NB4 (cell line): ENCODE measurements around the gene CABLES2.

ENCODE experiments used
- DNase-seq: peaks from one replicate; pipeline ENCODE4 v3.0.0; 2010; ENCODE audit warnings: low read depth
- H3K4me3 ChIP-seq: one replicate; pipeline ENCODE4 v1.5.1; 2011; ENCODE audit warnings: mild to moderate bottlenecking, low read depth, low read length, moderate library complexity
- MYC ChIP-seq: IDR thresholded peaks from 2 replicates; pipeline ENCODE4 v1.6.1; 2011; ENCODE audit warnings: low read depth, low read length
- POLR2A ChIP-seq: IDR thresholded peaks from 2 replicates; pipeline ENCODE4 v1.6.1; 2011; ENCODE audit warnings: mild to moderate bottlenecking; ENCODE audit not compliant: insufficient read length; ENCODE audit errors: extremely low read depth
- TF ChIP-seq, protein P1 (sequence below): IDR thresholded peaks from one replicate; pipeline ENCODE4 v1.5.1; 2012; ENCODE audit warnings: low read depth, low read length
- TF ChIP-seq, protein P2 (sequence below): IDR thresholded peaks from 2 replicates; pipeline ENCODE4 v1.6.1; 2011; ENCODE audit warnings: low read depth, low read length

CABLES2 gene

DNA sequence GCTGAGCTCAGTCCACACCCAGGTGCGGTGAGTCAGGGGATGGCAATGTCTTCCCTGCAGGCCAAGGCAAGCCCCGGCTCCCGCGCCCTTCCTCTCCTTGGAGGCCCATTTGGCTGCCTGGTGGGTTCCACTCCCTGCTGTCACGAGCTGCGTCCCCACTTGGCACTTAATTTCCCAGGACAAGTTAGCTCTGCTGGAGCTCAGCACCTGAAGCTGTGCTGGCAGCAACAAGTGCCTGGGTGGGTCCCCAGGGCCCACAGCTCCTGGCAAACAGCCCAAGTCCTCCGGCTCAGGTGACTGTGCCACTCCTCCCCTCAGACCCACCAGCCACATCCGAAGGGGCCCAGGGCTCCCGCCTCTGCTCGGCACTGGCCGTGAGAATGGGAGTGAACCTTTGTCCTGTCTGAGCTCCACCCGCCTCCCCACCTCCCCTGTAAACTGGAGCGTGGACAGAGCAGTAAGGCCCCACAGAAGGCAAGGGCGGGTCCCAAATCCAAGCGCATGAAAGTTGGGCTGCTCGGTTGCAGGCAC is 56.9 kb downstream of the CABLES2 start:
- no peak overlapping the region for H3K4me3 ChIP-seq
- no peak for DNase-seq
- TF ChIP-seq MYC (no peak), POLR2A (no peak)
- TF ChIP-seq, protein P1, sequence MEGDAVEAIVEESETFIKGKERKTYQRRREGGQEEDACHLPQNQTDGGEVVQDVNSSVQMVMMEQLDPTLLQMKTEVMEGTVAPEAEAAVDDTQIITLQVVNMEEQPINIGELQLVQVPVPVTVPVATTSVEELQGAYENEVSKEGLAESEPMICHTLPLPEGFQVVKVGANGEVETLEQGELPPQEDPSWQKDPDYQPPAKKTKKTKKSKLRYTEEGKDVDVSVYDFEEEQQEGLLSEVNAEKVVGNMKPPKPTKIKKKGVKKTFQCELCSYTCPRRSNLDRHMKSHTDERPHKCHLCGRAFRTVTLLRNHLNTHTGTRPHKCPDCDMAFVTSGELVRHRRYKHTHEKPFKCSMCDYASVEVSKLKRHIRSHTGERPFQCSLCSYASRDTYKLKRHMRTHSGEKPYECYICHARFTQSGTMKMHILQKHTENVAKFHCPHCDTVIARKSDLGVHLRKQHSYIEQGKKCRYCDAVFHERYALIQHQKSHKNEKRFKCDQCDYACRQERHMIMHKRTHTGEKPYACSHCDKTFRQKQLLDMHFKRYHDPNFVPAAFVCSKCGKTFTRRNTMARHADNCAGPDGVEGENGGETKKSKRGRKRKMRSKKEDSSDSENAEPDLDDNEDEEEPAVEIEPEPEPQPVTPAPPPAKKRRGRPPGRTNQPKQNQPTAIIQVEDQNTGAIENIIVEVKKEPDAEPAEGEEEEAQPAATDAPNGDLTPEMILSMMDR = no peak
- TF ChIP-seq, protein P2, sequence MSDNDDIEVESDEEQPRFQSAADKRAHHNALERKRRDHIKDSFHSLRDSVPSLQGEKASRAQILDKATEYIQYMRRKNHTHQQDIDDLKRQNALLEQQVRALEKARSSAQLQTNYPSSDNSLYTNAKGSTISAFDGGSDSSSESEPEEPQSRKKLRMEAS = no peak

DNA sequence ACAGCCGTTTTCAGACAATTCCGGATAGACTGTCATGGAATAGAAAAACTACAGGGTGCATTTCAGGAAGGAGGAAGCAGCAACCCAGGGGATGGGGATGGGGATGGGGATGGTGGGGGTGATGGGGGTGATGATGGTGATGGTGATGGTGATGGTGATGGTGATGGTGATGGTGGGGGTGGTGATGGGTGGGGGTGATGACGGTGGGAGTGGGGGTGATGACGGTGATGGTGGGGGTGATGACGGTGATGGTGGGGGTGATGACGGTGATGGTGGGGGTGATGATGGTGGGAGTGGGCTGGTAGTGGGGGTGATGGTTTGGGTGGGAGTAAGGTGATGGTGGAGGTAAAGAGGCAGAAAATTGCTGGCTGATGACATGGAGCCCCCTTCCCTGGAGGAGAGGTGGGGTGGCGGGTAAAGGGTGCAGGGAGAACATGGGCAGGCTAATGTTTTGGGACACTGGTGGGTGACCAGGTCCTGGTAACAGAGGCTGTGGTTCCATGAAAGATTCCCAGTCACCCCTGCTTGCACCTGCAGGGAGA is 57.5 kb downstream of the CABLES2 start:
- no peak overlapping the region for H3K4me3 ChIP-seq
- DNase-seq = no peak
- TF ChIP-seq POLR2A (no peak), MYC (no peak)
- TF ChIP-seq, protein P2 = no peak
- TF ChIP-seq, protein P1 = no peak

DNA sequence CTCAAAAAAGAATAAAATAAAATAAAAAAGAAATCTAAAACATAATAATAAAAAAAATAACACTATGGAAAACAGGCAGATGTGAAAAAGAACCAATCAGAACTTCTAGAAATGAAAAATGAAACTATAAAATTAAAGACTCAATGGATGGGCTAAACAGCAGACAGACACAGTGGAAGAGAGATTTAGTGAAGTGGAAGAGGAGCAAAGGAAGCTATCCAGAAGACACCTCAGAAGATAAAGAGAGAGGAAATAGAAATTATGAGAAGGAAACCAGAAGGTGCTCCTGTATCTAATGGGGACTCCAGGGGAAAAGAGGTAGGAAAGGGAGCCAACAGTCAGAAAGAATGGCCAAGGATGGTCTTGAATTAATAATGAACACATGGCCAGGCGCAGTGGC is 58.5 kb downstream of the CABLES2 start:
- no peak overlapping the region for H3K4me3 ChIP-seq
- TF ChIP-seq, protein P1 = no peak
- TF ChIP-seq MYC (no peak), POLR2A (no peak)
- TF ChIP-seq, protein P2 = no peak

DNA sequence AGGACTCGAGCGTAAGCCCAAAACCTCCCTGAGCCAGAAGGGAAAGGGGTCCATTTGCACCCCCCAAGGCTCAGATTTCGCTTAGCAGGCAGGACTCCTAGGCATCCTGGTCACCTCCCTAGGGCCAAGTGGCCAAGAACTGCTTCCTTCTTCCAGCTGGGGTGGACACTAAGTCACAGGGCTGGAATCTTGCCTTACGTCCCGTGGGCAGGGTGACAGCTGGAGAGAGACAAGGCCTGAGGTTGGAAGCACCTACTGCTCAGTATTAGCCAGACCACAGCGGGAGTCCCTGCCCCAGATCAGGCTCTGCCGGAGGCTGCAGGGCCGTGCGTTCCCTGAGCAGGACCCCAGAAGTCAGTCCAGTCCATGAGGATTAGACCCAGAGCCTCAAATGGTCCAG is 59.6 kb downstream of the CABLES2 start:
- H3K4me3 ChIP-seq = no peak overlapping the region
- TF ChIP-seq, protein P1 = no peak
- TF ChIP-seq MYC = no peak
- TF ChIP-seq, protein P2 = no peak
- no peak for TF ChIP-seq POLR2A
- no peak for DNase-seq

More for the DNA sequence above, 58.5 kb downstream of the CABLES2 start:
- DNase-seq = no peak

DNA sequence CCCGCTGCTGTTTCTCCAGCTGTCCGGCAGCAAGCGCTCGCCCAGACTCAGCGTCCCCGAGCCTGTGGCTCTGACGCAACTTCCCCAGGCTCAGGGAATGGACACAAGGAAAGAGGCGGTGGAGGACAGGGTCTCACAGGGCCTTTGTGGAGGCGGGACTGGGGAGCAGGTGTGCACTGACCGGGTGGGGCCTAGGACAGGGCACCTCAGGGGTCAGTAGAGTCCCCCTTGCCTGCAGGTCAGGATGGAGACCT is 60.0 kb downstream of the CABLES2 start:
- no peak for DNase-seq
- TF ChIP-seq MYC = no peak
- TF ChIP-seq, protein P1 = no peak
- TF ChIP-seq, protein P2 = no peak
- TF ChIP-seq POLR2A = no peak
- H3K4me3 ChIP-seq = no peak overlapping the region
